Neutrophil (primary cell): ENCODE data around the gene WNK1.
A peak's percentile ranks its signal among the peaks of the same experiment; 100 is the strongest.

Source experiments
- H3K27ac ChIP-seq: fragments of 200-600 bp; sonication (generic); 2 replicates; pipeline ENCODE4 v1.5.1; 2016; ENCODE audit warnings: mild to moderate bottlenecking, moderate library complexity
- H3K27me3 ChIP-seq: fragments of 200-600 bp; sonication (generic); 2 replicates; pipeline ENCODE4 v1.6.0; 2016; ENCODE audit warnings: mild to moderate bottlenecking
- H3K36me3 ChIP-seq: fragments of 200-600 bp; sonication (generic); 2 replicates; pipeline ENCODE4 v1.5.1; 2017
- H3K4me1 ChIP-seq, 2 experiments: fragments of 200-600 bp in 1 of 2; sonication (generic) in 1 of 2; 1 replicate in 1 of 2; 2 replicates in 1 of 2; pipeline versions ENCODE4 v1.5.1 to v1.6.1; 2013 to 2016; ENCODE audit warnings: low read depth in 1 of 2, low read length in 1 of 2, mild to moderate bottlenecking in 1 of 2, moderate library complexity in 1 of 2; ENCODE audit not compliant: control insufficient read depth in 1 of 2, insufficient read depth in 1 of 2
- H3K4me3 ChIP-seq, 2 experiments: fragments of 200-600 bp in 1 of 2; sonication (generic) in 1 of 2; 1 replicate in 1 of 2; 2 replicates in 1 of 2; pipeline ENCODE4 v1.5.1; 2013 to 2016; ENCODE audit warnings: low read depth in 1 of 2, low read length in 1 of 2, mild to moderate bottlenecking in 1 of 2, moderate library complexity in 1 of 2
- H3K9me3 ChIP-seq: fragments of 200-600 bp; sonication (generic); 2 replicates; pipeline ENCODE4 v1.5.1; 2016
- CTCF ChIP-seq: fragments of 200-600 bp; sonication (generic); IDR thresholded peaks from 2 replicates; pipeline ENCODE4 v1.5.1; 2016; ENCODE audit warnings: antibody characterized with exemption

WNK1 gene

GRCh38 chr12:830111-830867 is 77.9 kb downstream of the WNK1 start:
- Histone ChIP-seq H3K36me3 (peaks cover 58% of the 10 kb centered on the region), H3K4me1 (peaks cover 0 to 17% of the 10 kb centered on the region in 2 experiments), H3K27ac (no peak overlapping the region), H3K27me3 (no peaks in the 10 kb centered on the region), H3K9me3 (no peaks in the 10 kb centered on the region), H3K4me3 (no peak overlapping the region)
- TF ChIP-seq CTCF, result no peak

- Histone ChIP-seq H3K36me3 (peaks cover 24% of the 10 kb centered on the region), H3K4me1 (peaks cover 7 to 27% of the 10 kb centered on the region in 2 experiments), H3K27me3 (no peaks in the 10 kb centered on the region), H3K9me3 (no peaks in the 10 kb centered on the region), H3K4me3 (no peak overlapping the region), H3K27ac (peak overlapping the region; percentile 50)
- TF ChIP-seq CTCF, result no peak
Measured at GRCh38 chr12:835754-836518, 83.6 kb downstream of the WNK1 start.

GRCh38 chr12:836952-837351 is 84.6 kb downstream of the WNK1 start:
- Histone ChIP-seq H3K4me1 (peaks cover 7 to 27% of the 10 kb centered on the region in 2 experiments), H3K4me3 (no peak overlapping the region), H3K27ac (no peak overlapping the region), H3K27me3 (no peaks in the 10 kb centered on the region), H3K36me3 (peaks cover 26% of the 10 kb centered on the region), H3K9me3 (no peaks in the 10 kb centered on the region)
- TF ChIP-seq CTCF, result no peak

- H3K27ac ChIP-seq, result no peak overlapping the region
- H3K4me1 ChIP-seq, result peaks cover 7 to 23% of the 10 kb centered on the region in 2 experiments
- no peaks in the 10 kb centered on the region for H3K9me3 ChIP-seq
- no peaks in the 10 kb centered on the region for H3K27me3 ChIP-seq
- no peak overlapping the region for H3K4me3 ChIP-seq
- TF ChIP-seq CTCF, result no peak
- H3K36me3 ChIP-seq, result peaks cover 26% of the 10 kb centered on the region
Measured at GRCh38 chr12:837548-837947, 85.2 kb downstream of the WNK1 start.

- Histone ChIP-seq H3K27ac (no peak overlapping the region), H3K4me3 (no peak overlapping the region), H3K4me1 (no peaks in the 10 kb centered on the region), H3K36me3 (peaks cover 19% of the 10 kb centered on the region), H3K27me3 (no peaks in the 10 kb centered on the region), H3K9me3 (no peaks in the 10 kb centered on the region)
- no peak for TF ChIP-seq CTCF
Measured at GRCh38 chr12:843609-844008, 91.2 kb downstream of the WNK1 start.
